ENCODE results near the gene PRKD1. TPM values are rescaled to one million over a fixed set of nuclear protein-coding genes. Genes with fewer than 3 reads are reported as not detected.
A peak's percentile ranks its signal among the peaks of the same experiment; 100 is the strongest.

PRKD1 gene
- total RNA-seq, 1 donor: 28.6 TPM

- H3K27me3 ChIP-seq (ENCODE audit: insufficient read depth, low read length): no peaks in the 10 kb centered on the region
- no peak for DNase-seq (ENCODE audit: insufficient read length, low spot score, missing footprints)
- peaks cover 7% of the 10 kb centered on the region for H3K4me1 ChIP-seq (ENCODE audit: insufficient read depth, low read length)
- H3K79me2 ChIP-seq (ENCODE audit: insufficient read depth, low read length): no peaks in the 10 kb centered on the region
- no peak overlapping the region for H2AFZ ChIP-seq (ENCODE audit: low read length)
- peaks cover 15% of the 10 kb centered on the region for H3K36me3 ChIP-seq (ENCODE audit: insufficient read depth, low read length)
- no peaks in the 10 kb centered on the region for H3K9me3 ChIP-seq (ENCODE audit: low read depth, low read length)
- TF ChIP-seq CTCF (IDR thresholded peaks at IDR 0.05; ENCODE audit: extremely low read depth, low read depth, low read length): no peak
- H3K4me3 ChIP-seq (ENCODE audit: insufficient read depth, low read length): no peak overlapping the region
- H3K27ac ChIP-seq (ENCODE audit: low read depth, low read length): no peak overlapping the region
- no peak overlapping the region for H3K4me2 ChIP-seq (ENCODE audit: insufficient read depth, low read length)
- H4K20me1 ChIP-seq (ENCODE audit: insufficient read depth, low read length): no peaks in the 10 kb centered on the region
Measured at GRCh38 chr14:29580763-29581162, 346.9 kb downstream of the PRKD1 start.

DNA sequence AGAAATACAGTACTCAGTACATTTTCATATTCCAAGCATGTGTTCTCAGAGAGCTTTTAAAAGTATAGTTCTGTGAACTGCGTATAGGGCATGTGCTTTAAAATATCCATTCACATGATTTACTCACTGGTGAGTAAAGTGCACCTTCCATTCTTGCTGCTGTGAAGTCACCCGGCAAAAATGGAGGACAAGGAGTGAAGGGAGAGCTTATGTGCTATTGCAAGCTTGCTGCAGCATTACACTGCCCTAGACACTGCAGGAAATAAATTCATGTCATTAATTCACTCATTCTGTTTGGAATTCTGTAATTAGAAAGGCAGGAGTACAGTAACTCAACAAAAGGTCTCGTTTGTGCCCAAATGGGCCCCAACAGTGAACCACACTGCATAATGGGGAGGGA lies 347.8 kb downstream of the PRKD1 start:
- no peaks in the 10 kb centered on the region for H3K9me3 ChIP-seq (ENCODE audit: low read depth, low read length)
- TF ChIP-seq CTCF (IDR thresholded peaks at IDR 0.05; ENCODE audit: extremely low read depth, low read depth, low read length): no peak
- H3K4me1 ChIP-seq (ENCODE audit: insufficient read depth, low read length): peaks cover 3% of the 10 kb centered on the region
- no peaks in the 10 kb centered on the region for H4K20me1 ChIP-seq (ENCODE audit: insufficient read depth, low read length)
- H3K4me2 ChIP-seq (ENCODE audit: insufficient read depth, low read length): no peak overlapping the region
- H2AFZ ChIP-seq (ENCODE audit: low read length): no peak overlapping the region
- H3K4me3 ChIP-seq (ENCODE audit: insufficient read depth, low read length): no peak overlapping the region
- H3K27ac ChIP-seq (ENCODE audit: low read depth, low read length): no peak overlapping the region
- H3K79me2 ChIP-seq (ENCODE audit: insufficient read depth, low read length): no peaks in the 10 kb centered on the region
- DNase-seq (ENCODE audit: insufficient read length, low spot score, missing footprints): no peak
- H3K36me3 ChIP-seq (ENCODE audit: insufficient read depth, low read length): peaks cover 15% of the 10 kb centered on the region
- no peaks in the 10 kb centered on the region for H3K27me3 ChIP-seq (ENCODE audit: insufficient read depth, low read length)

DNA sequence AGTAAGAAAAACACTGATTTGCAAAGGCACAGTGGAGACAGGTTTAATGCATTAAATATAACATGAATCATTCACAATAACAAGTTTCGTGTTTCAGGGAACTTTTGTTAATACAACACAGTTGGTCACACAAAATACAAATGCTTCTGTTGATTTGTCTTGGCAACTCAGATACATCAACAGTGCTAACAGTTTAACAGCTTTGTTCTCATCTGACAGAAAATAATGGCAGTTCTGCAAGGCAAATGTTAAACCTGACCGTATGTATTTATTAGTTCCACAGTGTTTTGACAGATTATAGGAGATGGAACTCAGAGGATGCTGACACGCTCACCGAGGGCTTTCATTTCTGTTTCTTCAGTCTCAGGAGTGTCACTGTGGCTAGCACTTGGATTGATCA lies 350.7 kb downstream of the PRKD1 start:
- Histone ChIP-seq H3K4me3 (ENCODE audit: insufficient read depth, low read length) (no peak overlapping the region), H3K79me2 (ENCODE audit: insufficient read depth, low read length) (no peaks in the 10 kb centered on the region), H3K9me3 (ENCODE audit: low read depth, low read length) (no peaks in the 10 kb centered on the region), H3K4me2 (ENCODE audit: insufficient read depth, low read length) (no peak overlapping the region), H3K36me3 (ENCODE audit: insufficient read depth, low read length) (peaks cover 15% of the 10 kb centered on the region), H3K4me1 (ENCODE audit: insufficient read depth, low read length) (no peaks in the 10 kb centered on the region), H4K20me1 (ENCODE audit: insufficient read depth, low read length) (no peaks in the 10 kb centered on the region), H3K27ac (ENCODE audit: low read depth, low read length) (no peak overlapping the region), H3K27me3 (ENCODE audit: insufficient read depth, low read length) (no peaks in the 10 kb centered on the region), H2AFZ (ENCODE audit: low read length) (no peak overlapping the region)
- no peak for TF ChIP-seq CTCF (IDR thresholded peaks at IDR 0.05; ENCODE audit: extremely low read depth, low read depth, low read length)
- DNase-seq (ENCODE audit: insufficient read length, low spot score, missing footprints): peak; percentile 36

DNA sequence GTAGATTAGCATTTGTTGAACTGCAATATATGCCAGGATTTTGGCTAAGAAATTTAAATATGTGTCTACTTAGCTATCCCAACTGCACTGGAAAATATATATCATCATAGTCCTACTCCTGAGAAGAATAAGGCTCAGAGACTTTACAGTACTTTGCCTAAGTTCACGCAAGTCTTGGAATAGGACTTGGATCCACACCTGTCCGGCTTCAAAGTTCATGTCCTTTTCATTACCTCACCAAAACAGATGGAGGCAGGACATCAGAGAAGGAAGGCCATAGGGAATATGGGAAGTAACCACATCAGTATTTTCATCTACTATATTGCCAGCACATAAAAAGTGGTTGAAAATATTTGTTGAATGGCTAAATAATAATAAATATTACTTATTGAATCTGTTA lies 358.5 kb downstream of the PRKD1 start:
- Histone ChIP-seq H3K79me2 (ENCODE audit: insufficient read depth, low read length) (no peaks in the 10 kb centered on the region), H4K20me1 (ENCODE audit: insufficient read depth, low read length) (no peaks in the 10 kb centered on the region), H3K4me1 (ENCODE audit: insufficient read depth, low read length) (no peaks in the 10 kb centered on the region), H3K4me2 (ENCODE audit: insufficient read depth, low read length) (no peak overlapping the region), H3K36me3 (ENCODE audit: insufficient read depth, low read length) (no peaks in the 10 kb centered on the region), H2AFZ (ENCODE audit: low read length) (no peak overlapping the region), H3K4me3 (ENCODE audit: insufficient read depth, low read length) (no peak overlapping the region), H3K27ac (ENCODE audit: low read depth, low read length) (no peak overlapping the region), H3K27me3 (ENCODE audit: insufficient read depth, low read length) (no peaks in the 10 kb centered on the region), H3K9me3 (ENCODE audit: low read depth, low read length) (no peaks in the 10 kb centered on the region)
- no peak for TF ChIP-seq CTCF (IDR thresholded peaks at IDR 0.05; ENCODE audit: extremely low read depth, low read depth, low read length)
- DNase-seq (ENCODE audit: insufficient read length, low spot score, missing footprints): no peak
